Activated naive CD8-positive, alpha-beta T cell treated with anti-CD3 and anti-CD28 coated beads for 36 hours (primary cell): ENCODE measurements around the gene BOK. TPM values are rescaled to one million over a fixed set of nuclear protein-coding genes. Genes with fewer than 3 reads are reported as not detected.

Experiments used
- DNase-seq: peaks from one replicate; pipeline ENCODE4 v3.0.0; 2021
- H3K27ac Mint-ChIP-seq: one replicate; pipeline ENCODE4 v1.8.0; 2022; ENCODE audit warnings: mild to moderate bottlenecking, moderate library complexity, mixed read lengths
- H3K27me3 Mint-ChIP-seq: one replicate; pipeline ENCODE4 v1.8.0; 2022; ENCODE audit warnings: mild to moderate bottlenecking, mixed read lengths
- H3K36me3 Mint-ChIP-seq: one replicate; pipeline ENCODE4 v1.8.0; 2021; ENCODE audit warnings: mild to moderate bottlenecking, mixed read lengths
- H3K4me1 Mint-ChIP-seq: one replicate; pipeline ENCODE4 v1.8.0; 2021; ENCODE audit warnings: mixed read lengths
- H3K4me3 Mint-ChIP-seq: one replicate; pipeline ENCODE4 v1.8.0; 2022; ENCODE audit warnings: mild to moderate bottlenecking, moderate library complexity, mixed read lengths
- H3K9me3 Mint-ChIP-seq: one replicate; pipeline ENCODE4 v1.8.0; 2022; ENCODE audit warnings: mixed read lengths
- total RNA-seq, 2 experiments: library from RNA; stranded (reverse); gene quantifications; one replicate each; pipeline ENCODE4 v1.2.3, GENCODE V29; 2021

BOK gene
- total RNA-seq, 2 experiments from 2014 or later: 0.08 TPM; not detected in 1

DNA sequence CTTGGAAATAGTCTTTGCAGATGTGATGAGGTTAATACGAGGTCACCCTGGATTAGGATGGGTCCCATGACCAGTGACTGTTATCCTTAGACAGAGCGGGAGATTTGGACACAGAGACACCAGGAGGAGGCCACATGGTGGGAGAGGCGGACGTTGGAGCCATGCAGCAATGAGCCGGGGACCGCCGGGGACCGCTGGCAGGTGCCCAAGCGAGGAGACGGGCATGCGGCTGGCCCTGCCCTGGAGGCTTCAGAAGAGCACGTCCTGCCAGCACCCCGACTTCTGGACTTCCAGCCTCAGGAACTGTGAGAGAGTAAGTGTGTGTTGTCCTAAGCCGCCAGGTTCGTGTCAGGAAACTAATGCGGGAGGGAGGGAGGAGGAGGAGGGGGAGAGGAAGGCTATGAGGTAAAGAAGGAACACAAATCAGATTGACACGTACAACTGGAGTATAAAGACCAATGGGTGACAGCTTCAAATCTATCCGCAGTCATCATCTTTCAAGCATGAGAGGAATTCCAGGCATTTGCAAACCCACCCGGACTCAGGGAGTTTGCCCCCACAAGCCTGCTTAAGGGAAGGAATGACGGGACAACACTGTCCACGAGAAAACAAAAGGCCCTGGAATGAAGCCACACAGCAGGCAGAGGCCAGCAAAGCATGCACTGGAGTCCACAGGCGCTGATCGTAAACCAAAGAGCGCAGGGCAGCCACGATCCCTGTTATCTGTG, 11.6 kb upstream of the BOK start:
- no peaks in the 10 kb centered on the region for H3K4me1 Mint-ChIP-seq
- no peaks in the 10 kb centered on the region for H3K9me3 Mint-ChIP-seq
- no peak overlapping the region for H3K27ac Mint-ChIP-seq
- H3K36me3 Mint-ChIP-seq: no peaks in the 10 kb centered on the region
- no peak for DNase-seq
- no peak overlapping the region for H3K4me3 Mint-ChIP-seq
- H3K27me3 Mint-ChIP-seq: peaks cover 31% of the 10 kb centered on the region

- Mint-ChIP-seq H3K36me3 (no peaks in the 10 kb centered on the region), H3K4me3 (no peak overlapping the region), H3K27ac (no peak overlapping the region), H3K4me1 (no peaks in the 10 kb centered on the region), H3K9me3 (no peaks in the 10 kb centered on the region), H3K27me3 (peaks cover 30% of the 10 kb centered on the region)
- DNase-seq: no peak
These were observed 10.6 kb upstream of the BOK start for GRCh38 chr2:241547781-241548450.

DNA sequence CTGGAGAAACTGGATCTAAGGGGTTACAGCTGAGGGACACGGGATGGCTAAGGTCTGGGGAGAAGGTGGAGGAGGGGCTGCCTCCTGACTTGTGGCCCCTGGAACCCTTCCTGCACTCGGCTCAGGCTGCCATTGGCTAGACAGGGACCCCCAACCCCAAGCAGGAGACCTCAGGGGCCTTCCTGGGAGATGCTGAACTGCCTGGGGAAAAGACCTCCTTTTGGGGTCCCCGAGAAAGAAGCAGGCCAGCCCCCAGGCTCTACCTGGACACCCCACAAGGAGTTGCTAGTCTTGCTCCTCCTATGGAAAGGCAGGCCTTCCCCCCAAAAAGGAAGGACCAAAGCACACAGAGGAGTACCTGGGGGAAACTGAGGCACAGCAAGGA, 10.1 kb upstream of the BOK start:
- Mint-ChIP-seq H3K36me3 (no peaks in the 10 kb centered on the region), H3K4me3 (no peak overlapping the region), H3K4me1 (no peaks in the 10 kb centered on the region), H3K9me3 (no peaks in the 10 kb centered on the region), H3K27ac (no peak overlapping the region), H3K27me3 (peaks cover 25% of the 10 kb centered on the region)
- DNase-seq: no peak

- Mint-ChIP-seq H3K4me1 (peaks cover 4% of the 10 kb centered on the region), H3K4me3 (no peak overlapping the region), H3K27me3 (peaks cover 34% of the 10 kb centered on the region), H3K9me3 (no peaks in the 10 kb centered on the region), H3K36me3 (peaks cover 2% of the 10 kb centered on the region), H3K27ac (no peak overlapping the region)
- no peak for DNase-seq
These were observed 7.6 kb upstream of the BOK start for GRCh38 chr2:241550616-241551580.

- Mint-ChIP-seq H3K4me3 (no peak overlapping the region), H3K9me3 (peaks cover under 1% of the 10 kb centered on the region), H3K27ac (no peak overlapping the region), H3K27me3 (peaks cover 35% of the 10 kb centered on the region), H3K4me1 (peaks cover 4% of the 10 kb centered on the region), H3K36me3 (peaks cover 2% of the 10 kb centered on the region)
- no peak for DNase-seq
These were observed 6.9 kb upstream of the BOK start for GRCh38 chr2:241551599-241551997.

- Mint-ChIP-seq H3K36me3 (peaks cover 2% of the 10 kb centered on the region), H3K27me3 (peaks cover 41% of the 10 kb centered on the region), H3K4me3 (no peak overlapping the region), H3K4me1 (peaks cover 4% of the 10 kb centered on the region), H3K27ac (no peak overlapping the region), H3K9me3 (peaks cover 1% of the 10 kb centered on the region)
- no peak for DNase-seq
These were observed 6.4 kb upstream of the BOK start for GRCh38 chr2:241551998-241552737.

- no peak overlapping the region for H3K27ac Mint-ChIP-seq
- no peak overlapping the region for H3K4me3 Mint-ChIP-seq
- H3K27me3 Mint-ChIP-seq: peaks cover 54% of the 10 kb centered on the region
- H3K9me3 Mint-ChIP-seq: peaks cover 3% of the 10 kb centered on the region
- no peak for DNase-seq
- peaks cover 2% of the 10 kb centered on the region for H3K36me3 Mint-ChIP-seq
- peaks cover 4% of the 10 kb centered on the region for H3K4me1 Mint-ChIP-seq
These were observed 5.1 kb upstream of the BOK start for GRCh38 chr2:241553512-241553830.

- Mint-ChIP-seq H3K4me3 (no peak overlapping the region), H3K27me3 (peaks cover 55% of the 10 kb centered on the region)
These were observed 4.6 kb upstream of the BOK start for GRCh38 chr2:241553981-241554380.

DNA sequence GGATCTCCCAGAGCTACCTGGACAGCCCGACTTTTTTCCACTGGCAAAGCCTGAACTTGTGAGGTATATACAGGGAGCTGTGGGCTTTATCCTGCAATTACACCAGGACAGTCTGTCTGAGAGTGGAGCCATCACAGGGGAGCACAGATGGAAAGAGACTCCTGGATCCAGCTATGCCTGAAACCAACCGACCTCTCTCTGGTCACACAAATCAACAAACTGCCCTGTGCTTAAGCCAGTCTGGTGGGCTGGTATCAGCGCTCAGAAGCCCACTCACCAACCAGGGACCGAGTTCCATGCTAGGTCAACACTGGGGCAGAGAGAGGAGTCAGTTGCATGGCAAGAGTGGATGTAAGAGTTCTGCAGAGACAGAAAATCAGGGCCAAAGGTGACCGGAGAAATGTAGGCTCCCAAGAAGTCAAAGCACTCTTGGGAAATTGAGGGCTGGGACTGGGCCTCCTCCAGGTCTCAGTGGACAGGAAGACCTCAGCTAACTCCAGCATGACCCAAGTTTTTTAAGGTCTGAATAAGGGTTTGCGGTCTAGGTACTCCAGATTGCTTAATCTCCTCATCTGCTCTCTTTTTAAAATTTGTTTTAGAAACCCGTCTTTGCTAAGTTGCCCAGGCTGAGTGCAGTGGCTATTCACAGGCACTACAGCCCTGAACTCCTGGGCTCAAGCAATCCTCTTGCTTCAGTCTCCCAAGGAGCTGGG, 3.8 kb upstream of the BOK start:
- H3K36me3 Mint-ChIP-seq: peaks cover 2% of the 10 kb centered on the region
- no peak overlapping the region for H3K27ac Mint-ChIP-seq
- H3K4me3 Mint-ChIP-seq: no peak overlapping the region
- H3K4me1 Mint-ChIP-seq: peaks cover 4% of the 10 kb centered on the region
- DNase-seq: no peak
- peaks cover 49% of the 10 kb centered on the region for H3K27me3 Mint-ChIP-seq
- peaks cover 3% of the 10 kb centered on the region for H3K9me3 Mint-ChIP-seq

More at GRCh38 chr2:241553981-241554380, 4.6 kb upstream of the BOK start:
- DNase-seq: no peak
- peaks cover 3% of the 10 kb centered on the region for H3K9me3 Mint-ChIP-seq
- H3K27ac Mint-ChIP-seq: no peak overlapping the region
- H3K4me1 Mint-ChIP-seq: peaks cover 4% of the 10 kb centered on the region
- peaks cover 2% of the 10 kb centered on the region for H3K36me3 Mint-ChIP-seq

DNA sequence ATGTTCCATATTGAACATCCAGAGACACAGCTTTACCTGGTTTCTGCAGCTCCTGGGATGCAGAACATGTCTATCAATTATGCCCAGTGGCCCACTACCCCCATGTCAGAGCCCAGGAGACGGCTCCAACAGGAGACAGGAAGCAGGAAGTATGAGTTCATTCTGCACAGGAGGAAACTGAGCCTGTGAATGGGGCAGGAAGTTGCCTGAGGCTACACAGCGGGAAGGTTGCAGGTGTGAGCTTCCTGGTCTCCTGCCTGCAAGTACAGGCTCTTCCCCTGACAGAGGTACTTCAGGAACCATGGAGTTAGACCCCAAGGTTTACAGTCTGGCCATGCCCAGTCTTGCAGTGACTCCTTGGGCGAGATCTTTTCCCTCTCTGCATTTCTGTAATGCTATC, 2.8 kb upstream of the BOK start:
- peaks cover 58% of the 10 kb centered on the region for H3K27me3 Mint-ChIP-seq
- H3K9me3 Mint-ChIP-seq: peaks cover 3% of the 10 kb centered on the region
- DNase-seq: no peak

DNA sequence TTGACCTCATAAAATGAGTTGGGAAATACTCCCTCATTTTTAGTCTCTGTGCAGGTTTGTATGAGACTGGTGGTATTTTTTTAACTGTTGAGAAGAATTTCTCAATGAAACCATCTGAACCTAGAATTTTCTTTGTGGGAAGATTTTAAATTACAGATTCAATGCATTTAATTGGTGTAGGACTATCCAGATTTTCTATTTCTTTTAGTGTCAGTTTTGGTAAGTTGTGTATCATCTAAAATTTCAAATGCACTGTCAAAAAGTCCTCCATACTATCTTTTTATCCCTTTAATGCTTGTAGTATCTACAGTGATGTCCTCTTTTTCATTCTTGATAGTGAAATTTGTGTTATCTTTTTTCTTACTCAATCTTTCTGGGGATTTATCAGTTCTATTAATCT, 1.8 kb upstream of the BOK start:
- peaks cover 52% of the 10 kb centered on the region for H3K27me3 Mint-ChIP-seq
- H3K9me3 Mint-ChIP-seq: peaks cover 3% of the 10 kb centered on the region
- no peak overlapping the region for H3K4me3 Mint-ChIP-seq

More for the DNA sequence above, 2.8 kb upstream of the BOK start:
- H3K27ac Mint-ChIP-seq: no peak overlapping the region
- peaks cover 2% of the 10 kb centered on the region for H3K36me3 Mint-ChIP-seq
- H3K4me3 Mint-ChIP-seq: no peak overlapping the region
- peaks cover 4% of the 10 kb centered on the region for H3K4me1 Mint-ChIP-seq

GRCh38 chr2:241559323-241560161, 997 bp downstream of the BOK start:
- H3K36me3 Mint-ChIP-seq: peaks cover 2% of the 10 kb centered on the region
- peaks cover 38% of the 10 kb centered on the region for H3K27me3 Mint-ChIP-seq
- H3K27ac Mint-ChIP-seq: no peak overlapping the region
- DNase-seq: peak; percentile 21
- H3K4me1 Mint-ChIP-seq: peaks cover 4% of the 10 kb centered on the region
- H3K9me3 Mint-ChIP-seq: peaks cover 3% of the 10 kb centered on the region
- H3K4me3 Mint-ChIP-seq: peak overlapping the region; percentile 37

More for the DNA sequence above, 1.8 kb upstream of the BOK start:
- no peak for DNase-seq
- Mint-ChIP-seq H3K4me1 (peaks cover 4% of the 10 kb centered on the region), H3K27ac (no peak overlapping the region), H3K36me3 (peaks cover 2% of the 10 kb centered on the region)

DNA sequence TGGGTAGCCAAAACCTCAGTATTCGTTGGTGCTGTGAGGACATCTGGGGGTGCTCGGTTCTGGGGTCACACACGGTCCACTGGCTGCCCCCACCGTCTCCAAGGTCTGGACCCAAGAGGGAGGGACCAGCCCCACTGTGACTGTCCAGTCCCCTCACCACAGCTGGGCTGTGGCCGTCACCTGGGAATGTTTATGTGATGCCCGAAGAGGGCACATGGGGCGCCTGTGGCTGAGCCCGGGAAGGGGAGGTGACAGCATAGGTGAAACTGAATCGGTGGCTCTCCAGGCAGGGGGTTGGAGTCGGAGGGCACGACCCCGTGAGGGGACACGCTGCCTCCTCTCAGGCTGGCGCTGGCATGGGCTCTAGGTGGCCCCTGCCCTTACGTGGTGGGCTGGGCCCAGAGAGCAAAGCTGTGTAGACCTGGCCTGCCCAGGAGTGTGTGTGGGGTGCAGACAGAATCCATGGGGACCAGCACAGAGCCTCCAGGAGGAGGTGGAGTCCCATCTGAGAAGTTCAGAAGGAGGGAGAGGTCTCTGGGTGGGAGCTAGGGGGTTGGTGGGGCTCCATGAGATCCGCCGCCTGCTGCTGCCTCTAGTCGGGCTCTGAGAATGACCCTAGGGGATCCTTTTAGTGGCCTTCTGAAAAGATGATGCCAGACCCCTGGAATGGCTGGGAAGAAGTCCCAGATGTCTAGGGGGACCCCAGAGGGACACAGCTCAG, 1.8 kb downstream of the BOK start:
- no peak for DNase-seq
- Mint-ChIP-seq H3K9me3 (peaks cover 3% of the 10 kb centered on the region), H3K36me3 (peaks cover 2% of the 10 kb centered on the region), H3K27me3 (peaks cover 36% of the 10 kb centered on the region), H3K4me1 (peaks cover 4% of the 10 kb centered on the region), H3K4me3 (peak overlapping the region; percentile 37), H3K27ac (no peak overlapping the region)
